AG04450 (cell line): ENCODE measurements around the gene PRG3. TPM values are rescaled to one million over a fixed set of nuclear protein-coding genes. Genes with fewer than 3 reads are reported as not detected.

ENCODE experiments used
- CTCF ChIA-PET: fragments of 300-600, 350-600 bp; formaldehyde crosslinking; extraction: SDS; loops from one replicate; lab custom pipeline; 2022; ENCODE audit warnings: antibody characterized with exemption, inconsistent platforms; lab: Charles Lee
- POLR2A ChIA-PET: fragments of 350-600 bp; formaldehyde crosslinking; extraction: SDS; loops from one replicate; lab custom pipeline; 2021; ENCODE audit warnings: antibody characterized with exemption, inconsistent platforms; lab: Yijun Ruan, JAX
- DNase-seq: peaks from one replicate; pipeline ENCODE4 v3.0.0-alpha.2; 2011; ENCODE audit warnings: low read depth, low spot score
- H3K27ac ChIP-seq: one replicate; pipeline ENCODE4 v1.5.1; 2012; ENCODE audit warnings: low read depth, low read length, control low read depth
- H3K27me3 ChIP-seq: one replicate; pipeline ENCODE4 v1.6.0; 2012; ENCODE audit warnings: low read length; ENCODE audit not compliant: control insufficient read depth, insufficient read depth
- H3K4me3 ChIP-seq: 2 replicates; pipeline ENCODE4 v1.5.1; 2011; ENCODE audit warnings: mild to moderate bottlenecking, low read depth, low read length, control low read depth
- H3K9me3 ChIP-seq: 2 replicates; pipeline ENCODE4 v1.5.1; 2012; ENCODE audit warnings: low read length; ENCODE audit not compliant: control insufficient read depth, insufficient read depth
- CTCF ChIP-seq: IDR thresholded peaks from 2 replicates; pipeline ENCODE4 v1.5.1; 2011; ENCODE audit warnings: low read depth, low read length, control low read depth, inconsistent platforms
- polyA plus RNA-seq: library from polyadenylated mRNA; depleted of rRNA; stranded (reverse); fragments of >200 nt; gene quantifications from 2 replicates; pipeline ENCODE4 v1.2.3, GENCODE V29; 2011

The PRG3 gene
- polyA plus RNA-seq, 1 experiment, result not detected

GRCh38 chr11:57353446-57353845, 27.5 kb downstream of the PRG3 start:
- ChIA-PET POLR2A (no interaction called here), CTCF (interaction anchor here (0.6 to 0.8 kb wide), 4 partner anchors 15 to 97 kb away, joined by 3 to 5 read pairs (median 4); partner anchors contain the start of gene P2RX3)
- DNase-seq, result no peak

GRCh38 chr11:57353036-57353435, 27.9 kb downstream of the PRG3 start:
- H3K4me3 ChIP-seq, result no peak overlapping the region
- H3K27me3 ChIP-seq, result peaks cover 17% of the 10 kb centered on the region
- no peak overlapping the region for H3K27ac ChIP-seq
- peaks cover 7% of the 10 kb centered on the region for H3K9me3 ChIP-seq
- no peak for TF ChIP-seq CTCF
- POLR2A ChIA-PET, result interaction anchor here (0.7 kb wide), 1 partner anchor 1202 kb away, joined by 3 read pairs; no protein-coding TSS in a partner anchor
- CTCF ChIA-PET, result interaction anchor here (0.6 to 2.4 kb wide), 4 partner anchors 15 to 174 kb away, joined by 3 to 16 read pairs (median 4); partner anchors contain the start of gene P2RX3
- DNase-seq, result no peak

More at GRCh38 chr11:57353446-57353845, 27.5 kb downstream of the PRG3 start:
- no peak overlapping the region for H3K4me3 ChIP-seq
- peaks cover 19% of the 10 kb centered on the region for H3K27me3 ChIP-seq
- TF ChIP-seq CTCF, result no peak
- peaks cover 7% of the 10 kb centered on the region for H3K9me3 ChIP-seq
- no peak overlapping the region for H3K27ac ChIP-seq

GRCh38 chr11:57349491-57350274, 31.3 kb downstream of the PRG3 start:
- POLR2A ChIA-PET, result interaction anchor here (0.7 kb wide), 1 partner anchor 73 kb away, joined by 5 read pairs; no protein-coding TSS in a partner anchor
- no peak overlapping the region for H3K4me3 ChIP-seq
- H3K27ac ChIP-seq, result no peak overlapping the region
- CTCF ChIA-PET, result interaction anchor here (0.5 to 2.8 kb wide), 21 partner anchors 15 to 1205 kb away, joined by 3 to 23 read pairs (median 4); no protein-coding TSS in a partner anchor
- DNase-seq, result no peak
- H3K27me3 ChIP-seq, result peaks cover 9% of the 10 kb centered on the region
- TF ChIP-seq CTCF, result peak; percentile 89
- H3K9me3 ChIP-seq, result peaks cover 7% of the 10 kb centered on the region

GRCh38 chr11:57348636-57349313, 32.2 kb downstream of the PRG3 start:
- no peak for DNase-seq
- Histone ChIP-seq H3K27ac (no peak overlapping the region), H3K9me3 (peaks cover 7% of the 10 kb centered on the region), H3K27me3 (peaks cover 7% of the 10 kb centered on the region), H3K4me3 (no peak overlapping the region)
- ChIA-PET POLR2A (interaction anchor here (0.7 kb wide), 1 partner anchor 72 kb away, joined by 5 read pairs; no protein-coding TSS in a partner anchor), CTCF (interaction anchor here (0.5 to 2.8 kb wide), 8 partner anchors 21 to 1206 kb away, joined by 3 to 18 read pairs (median 4); no protein-coding TSS in a partner anchor)
- TF ChIP-seq CTCF, result no peak
